HL-60 (cell line): Measurements from ENCODE around the gene SERPINB1.

ENCODE experiments used
- DNase-seq, 2 experiments: peaks; one replicate each; pipeline ENCODE4 v3.0.0-alpha.2; 2010 to 2020; ENCODE audit warnings: low read depth in 1 of 2, low spot score in 1 of 2
- H3K27ac ChIP-seq: fragments of 250-450 bp; sonication (Bioruptor Pico); replicated peaks from 2 replicates; pipeline ENCODE4 v1.5.1; 2020; ENCODE audit warnings: mild to moderate bottlenecking, moderate library complexity
- H3K27me3 ChIP-seq: fragments of 250-450 bp; sonication (Bioruptor Pico); 2 replicates; pipeline ENCODE4 v1.5.1; 2021; ENCODE audit warnings: mild to moderate bottlenecking, moderate library complexity; ENCODE audit not compliant: insufficient read depth, poor library complexity, severe bottlenecking
- H3K4me3 ChIP-seq: replicated peaks from 2 replicates; pipeline ENCODE4 v1.5.1; 2011; ENCODE audit warnings: mild to moderate bottlenecking, control low read depth, low read length; ENCODE audit not compliant: insufficient read depth
- GABPA ChIP-seq: IDR thresholded peaks from 2 replicates; pipeline ENCODE4 v1.6.1; 2012; ENCODE audit warnings: low read depth
- POLR2AphosphoS5 ChIP-seq: IDR thresholded peaks from 2 replicates; pipeline ENCODE4 v1.6.1; 2012; ENCODE audit warnings: low read depth
- SPI1 ChIP-seq: IDR thresholded peaks from 2 replicates; pipeline ENCODE4 v1.6.1; 2012; ENCODE audit warnings: low read depth, mild to moderate bottlenecking, borderline replicate concordance
- TF ChIP-seq, protein P1 (sequence below): IDR thresholded peaks from one replicate; pipeline ENCODE4 v1.5.1; 2011; ENCODE audit warnings: low read length, control low read depth, inconsistent platforms; ENCODE audit not compliant: insufficient read depth
- TF ChIP-seq, protein P2 (sequence below): IDR thresholded peaks from 2 replicates; pipeline ENCODE4 v1.6.1; 2012; ENCODE audit warnings: low read depth; ENCODE audit not compliant: insufficient replicate concordance

SERPINB1 gene

DNA sequence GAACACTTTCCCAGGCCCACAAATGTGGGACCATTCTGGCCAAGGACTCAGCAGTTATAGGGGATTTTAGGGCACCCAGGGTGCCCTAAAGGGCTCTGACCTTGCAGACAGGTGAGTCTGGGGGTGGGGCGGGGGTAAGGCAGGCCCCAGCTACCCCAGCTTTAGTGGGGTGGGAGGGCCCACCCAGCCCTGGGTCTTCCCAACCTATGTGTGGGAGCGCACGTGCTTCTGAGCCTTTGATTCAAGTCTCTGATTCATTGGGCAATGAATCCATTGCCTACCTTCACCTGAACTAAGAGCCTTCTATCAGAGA, 958 bp downstream of the SERPINB1 start:
- TF ChIP-seq SPI1 (no peak), POLR2AphosphoS5 (no peak), GABPA (no peak)
- TF ChIP-seq, protein P1, sequence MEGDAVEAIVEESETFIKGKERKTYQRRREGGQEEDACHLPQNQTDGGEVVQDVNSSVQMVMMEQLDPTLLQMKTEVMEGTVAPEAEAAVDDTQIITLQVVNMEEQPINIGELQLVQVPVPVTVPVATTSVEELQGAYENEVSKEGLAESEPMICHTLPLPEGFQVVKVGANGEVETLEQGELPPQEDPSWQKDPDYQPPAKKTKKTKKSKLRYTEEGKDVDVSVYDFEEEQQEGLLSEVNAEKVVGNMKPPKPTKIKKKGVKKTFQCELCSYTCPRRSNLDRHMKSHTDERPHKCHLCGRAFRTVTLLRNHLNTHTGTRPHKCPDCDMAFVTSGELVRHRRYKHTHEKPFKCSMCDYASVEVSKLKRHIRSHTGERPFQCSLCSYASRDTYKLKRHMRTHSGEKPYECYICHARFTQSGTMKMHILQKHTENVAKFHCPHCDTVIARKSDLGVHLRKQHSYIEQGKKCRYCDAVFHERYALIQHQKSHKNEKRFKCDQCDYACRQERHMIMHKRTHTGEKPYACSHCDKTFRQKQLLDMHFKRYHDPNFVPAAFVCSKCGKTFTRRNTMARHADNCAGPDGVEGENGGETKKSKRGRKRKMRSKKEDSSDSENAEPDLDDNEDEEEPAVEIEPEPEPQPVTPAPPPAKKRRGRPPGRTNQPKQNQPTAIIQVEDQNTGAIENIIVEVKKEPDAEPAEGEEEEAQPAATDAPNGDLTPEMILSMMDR, result no peak
- TF ChIP-seq, protein P2, sequence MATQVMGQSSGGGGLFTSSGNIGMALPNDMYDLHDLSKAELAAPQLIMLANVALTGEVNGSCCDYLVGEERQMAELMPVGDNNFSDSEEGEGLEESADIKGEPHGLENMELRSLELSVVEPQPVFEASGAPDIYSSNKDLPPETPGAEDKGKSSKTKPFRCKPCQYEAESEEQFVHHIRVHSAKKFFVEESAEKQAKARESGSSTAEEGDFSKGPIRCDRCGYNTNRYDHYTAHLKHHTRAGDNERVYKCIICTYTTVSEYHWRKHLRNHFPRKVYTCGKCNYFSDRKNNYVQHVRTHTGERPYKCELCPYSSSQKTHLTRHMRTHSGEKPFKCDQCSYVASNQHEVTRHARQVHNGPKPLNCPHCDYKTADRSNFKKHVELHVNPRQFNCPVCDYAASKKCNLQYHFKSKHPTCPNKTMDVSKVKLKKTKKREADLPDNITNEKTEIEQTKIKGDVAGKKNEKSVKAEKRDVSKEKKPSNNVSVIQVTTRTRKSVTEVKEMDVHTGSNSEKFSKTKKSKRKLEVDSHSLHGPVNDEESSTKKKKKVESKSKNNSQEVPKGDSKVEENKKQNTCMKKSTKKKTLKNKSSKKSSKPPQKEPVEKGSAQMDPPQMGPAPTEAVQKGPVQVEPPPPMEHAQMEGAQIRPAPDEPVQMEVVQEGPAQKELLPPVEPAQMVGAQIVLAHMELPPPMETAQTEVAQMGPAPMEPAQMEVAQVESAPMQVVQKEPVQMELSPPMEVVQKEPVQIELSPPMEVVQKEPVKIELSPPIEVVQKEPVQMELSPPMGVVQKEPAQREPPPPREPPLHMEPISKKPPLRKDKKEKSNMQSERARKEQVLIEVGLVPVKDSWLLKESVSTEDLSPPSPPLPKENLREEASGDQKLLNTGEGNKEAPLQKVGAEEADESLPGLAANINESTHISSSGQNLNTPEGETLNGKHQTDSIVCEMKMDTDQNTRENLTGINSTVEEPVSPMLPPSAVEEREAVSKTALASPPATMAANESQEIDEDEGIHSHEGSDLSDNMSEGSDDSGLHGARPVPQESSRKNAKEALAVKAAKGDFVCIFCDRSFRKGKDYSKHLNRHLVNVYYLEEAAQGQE, result no peak
- H3K4me3 ChIP-seq, result peak overlapping the region; percentile 67
- H3K27me3 ChIP-seq, result no peaks in the 10 kb centered on the region
- peak overlapping the region; percentile 90 for H3K27ac ChIP-seq
- no peak for DNase-seq

DNA sequence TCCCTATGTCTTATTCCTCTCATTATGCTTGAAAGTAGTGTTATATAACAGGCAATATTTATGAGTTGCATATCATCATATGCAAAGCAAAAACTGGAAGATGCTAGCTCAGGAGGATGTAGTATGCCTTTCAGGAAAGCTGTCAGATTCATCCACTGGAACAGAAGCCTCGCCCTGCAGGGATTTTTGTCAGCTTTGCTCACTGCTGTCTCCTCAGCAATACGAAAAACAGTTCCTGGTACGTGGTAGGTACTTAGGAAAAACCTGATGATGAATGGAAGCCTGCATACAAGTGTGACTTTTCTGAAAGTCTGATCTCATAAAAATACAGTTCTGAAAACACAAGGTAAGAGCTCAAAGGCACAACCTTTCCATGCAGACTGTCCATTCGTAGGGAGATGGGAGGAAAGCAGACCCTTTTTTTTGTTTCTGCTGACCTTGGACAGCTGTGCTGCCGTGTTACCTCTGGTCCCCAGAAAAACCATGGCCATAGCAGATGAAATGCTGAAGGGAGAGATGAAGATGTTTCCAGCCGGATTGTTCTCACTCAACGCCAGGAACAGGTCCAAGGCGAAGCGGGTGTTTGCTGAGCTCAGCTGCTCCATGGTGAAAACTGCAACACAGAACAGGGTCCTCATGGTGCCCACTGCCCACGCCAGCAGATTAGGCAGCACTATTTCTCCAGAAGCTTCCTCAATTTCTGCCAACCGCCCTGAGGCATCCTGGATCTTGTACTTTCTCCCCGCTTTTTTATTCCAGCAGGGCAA, 1.5 kb downstream of the SERPINB1 start:
- H3K4me3 ChIP-seq, result peak overlapping the region; percentile 67
- H3K27ac ChIP-seq, result peak overlapping the region; percentile 90
- TF ChIP-seq POLR2AphosphoS5, result no peak
- TF ChIP-seq SPI1, result no peak
- TF ChIP-seq, protein P2, result no peak
- TF ChIP-seq GABPA, result no peak
- TF ChIP-seq, protein P1, result no peak
- H3K27me3 ChIP-seq, result no peaks in the 10 kb centered on the region
- no peak for DNase-seq

DNA sequence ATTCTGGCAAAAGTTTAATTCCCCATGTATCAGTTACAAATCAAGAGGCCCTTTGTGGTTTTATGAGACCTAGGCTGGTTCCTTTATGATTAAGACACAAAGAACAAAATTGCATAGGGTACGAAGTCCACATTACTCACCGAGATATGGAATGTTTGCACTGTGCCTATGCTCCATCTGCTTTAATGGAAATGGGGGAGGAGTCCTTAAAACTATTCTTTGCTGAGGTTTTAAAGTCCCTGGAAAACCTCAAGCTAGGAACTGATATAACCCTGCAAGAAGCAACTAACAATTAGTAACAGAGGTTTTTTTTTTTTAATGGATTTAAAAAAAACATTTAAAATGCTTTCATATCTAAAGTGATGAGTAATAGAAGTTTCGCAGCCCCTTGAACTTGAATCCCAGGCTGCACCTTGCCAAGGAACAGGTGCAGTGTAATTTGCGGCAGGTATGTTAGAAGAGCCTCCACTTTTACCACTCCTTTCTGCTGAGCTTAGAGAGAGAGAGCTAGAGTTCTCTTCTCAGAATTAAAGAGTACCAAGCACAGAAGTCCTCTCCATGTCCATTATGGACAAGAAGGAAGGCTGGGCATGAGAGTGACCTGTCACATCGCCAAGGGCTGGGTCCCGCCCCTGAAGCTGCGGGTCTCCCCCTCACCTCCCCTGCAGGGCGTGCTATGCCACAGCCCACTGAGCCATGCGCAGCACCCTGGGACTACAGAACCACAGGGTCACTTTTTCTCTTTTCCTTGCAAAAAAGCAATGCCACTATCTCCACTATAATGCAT, 2.3 kb downstream of the SERPINB1 start:
- no peak for DNase-seq
- peak overlapping the region; percentile 67 for H3K4me3 ChIP-seq
- no peak for TF ChIP-seq SPI1
- TF ChIP-seq POLR2AphosphoS5, result 0 out of 2 replicates have a peak, but pooled peaks have one; percentile 39
- TF ChIP-seq, protein P2, result no peak
- TF ChIP-seq GABPA, result no peak
- TF ChIP-seq, protein P1, result no peak
- H3K27me3 ChIP-seq, result no peaks in the 10 kb centered on the region
- H3K27ac ChIP-seq, result peak overlapping the region; percentile 90
